Stomach (tissue), 9 donors: ENCODE measurements around the gene SWAP70. TPM values are rescaled to one million over a fixed set of nuclear protein-coding genes. Genes with fewer than 3 reads are reported as not detected.

Experiments used
- DNase-seq, 2 donors: peaks; one replicate each; pipeline versions ENCODE4 v3.0.0 to v3.0.0-alpha.2; 2013 to 2019
- H3K27ac ChIP-seq, 5 donors: fragments of 200-600 bp in 4 of 5; sonication (generic) in 4 of 5; one replicate each; pipeline ENCODE4 v1.5.1; 2013 to 2019; ENCODE audit warnings: mild to moderate bottlenecking in 1 of 5, moderate library complexity in 1 of 5
- H3K27me3 ChIP-seq, 3 donors: fragments of 200-600 bp; sonication (generic); one replicate each; pipeline ENCODE4 v1.5.1; 2017 to 2019; ENCODE audit warnings: mixed run types in 1 of 3
- H3K36me3 ChIP-seq, 4 donors: fragments of 200-600 bp; sonication (generic); 1 replicate in 3 of 4; 2 replicates in 1 of 4; pipeline ENCODE4 v1.5.1; 2016 to 2019
- H3K4me1 ChIP-seq, 4 donors: fragments of 200-600 bp; sonication (generic); one replicate each; pipeline ENCODE4 v1.5.1; 2016 to 2019
- H3K4me3 ChIP-seq, 4 donors: fragments of 200-600 bp; sonication (generic) in 3 of 4; one replicate each; pipeline ENCODE4 v1.5.1; 2016 to 2019; ENCODE audit warnings: mild to moderate bottlenecking in 1 of 4
- H3K9me3 ChIP-seq, 4 donors: fragments of 200-600 bp; sonication (generic); one replicate each; pipeline ENCODE4 v1.5.1; 2016 to 2019
- EP300 ChIP-seq: sonication (generic); formaldehyde crosslinking; IDR thresholded peaks from one replicate; pipeline ENCODE4 v1.6.1; 2017; ENCODE audit warnings: antibody characterized with exemption
- POLR2A ChIP-seq, 4 donors: fragments of 450-650 bp; IDR thresholded peaks; one replicate each; pipeline ENCODE4 v1.6.1; 2016; ENCODE audit warnings: antibody characterized with exemption in 4 of 4, control low read depth in 2 of 4, mild to moderate bottlenecking in 1 of 4, moderate library complexity in 1 of 4
- POLR2AphosphoS5 ChIP-seq, 3 donors: sonication (generic); formaldehyde crosslinking; IDR thresholded peaks; one replicate each; pipeline ENCODE4 v1.6.1; 2016; ENCODE audit warnings: antibody characterized with exemption in 3 of 3
- WGBS, 5 donors: extraction: QIAGEN DNeasy Blood & Tissue Kit in 3 of 5; methylation state at CpG; one replicate each; pipeline versions ENCODE4 v1.1.5 to v1.1.7; 2013 to 2018; 5-methylcytosine and 5-hydroxymethylcytosine counted together
- intact Hi-C: fragments of 100-400 bp; cut with DNase I; formaldehyde crosslinking; loops from one replicate; pipeline ENCODE4 v1.15.1; 2023; ENCODE audit warnings: low total_unique reads
- polyA plus RNA-seq, 3 donors: library from polyadenylated mRNA; stranded (reverse); fragments of 200-250 nt; gene quantifications; one replicate each; pipeline ENCODE4 v1.2.3, GENCODE V29; 2013
- total RNA-seq, 5 donors: library from RNA; depleted of rRNA; stranded (reverse); fragments of >200 nt; gene quantifications; one replicate each; pipeline versions ENCODE4 v1.1.0 to v1.2.3, GENCODE V29; 2014 to 2016
- TF ChIP-seq, protein P1 (sequence below), 7 experiments: fragments of 450-650 bp in 4 of 7; fragments of 200-600 bp in 3 of 7; sonication (generic) in 3 of 7; IDR thresholded peaks; one replicate each; pipeline ENCODE4 v1.5.1; 2016 to 2019; ENCODE audit warnings: antibody characterized with exemption in 7 of 7, control low read depth in 2 of 7, mild to moderate bottlenecking in 1 of 7
- donor health status: healthy with polysubstance abuse.
- donor health status: Bipolar disorder and iron deficiency.
- donor health status: healthy.

Gene SWAP70
- total and polyA plus RNA-seq, 8 donors, result 5.1 to 39.5 (median 18.3) TPM

DNA sequence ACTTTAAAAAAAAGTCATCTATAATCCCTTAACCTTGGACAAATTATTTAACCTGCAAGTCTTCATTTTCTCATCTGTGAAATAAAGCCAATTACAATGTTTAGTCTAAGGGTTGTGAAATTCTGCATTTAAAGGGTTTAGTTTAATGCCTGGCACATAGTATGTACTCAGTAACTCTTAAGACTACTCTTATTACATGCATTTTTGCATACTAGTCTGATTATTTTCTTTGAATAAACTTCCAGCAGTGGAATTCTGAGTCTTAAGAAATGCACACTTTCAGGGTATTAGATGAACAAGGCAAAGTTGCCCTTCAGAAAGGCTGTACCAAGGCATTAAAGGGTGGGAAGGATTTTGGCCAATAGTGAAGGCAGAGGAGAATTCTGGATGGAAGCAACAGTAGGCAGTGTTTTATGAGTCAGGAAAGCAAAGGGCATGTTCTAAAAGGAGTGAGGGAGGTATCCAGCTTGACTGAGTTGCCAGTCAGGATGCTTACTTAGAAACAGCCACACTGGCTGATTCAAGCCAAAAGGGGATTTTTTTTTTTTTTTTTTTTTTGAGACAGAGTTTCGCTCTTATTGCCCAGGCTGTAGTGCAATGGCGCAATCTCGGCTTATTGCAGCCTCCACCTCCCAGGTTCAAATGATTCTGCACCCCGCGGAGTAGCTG, 50.5 kb downstream of the SWAP70 start:
- 54 to 95% (median 83%) methylated on average over 5 of the region's 5 CpGs for WGBS, 5 donors
- DNase-seq, result no peak
- Histone ChIP-seq H3K9me3 (no peaks in the 10 kb centered on the region), H3K4me1 (peaks cover 0 to 47% (median 20%) of the 10 kb centered on the region in 4 donors), H3K36me3 (peaks cover 0 to 22% (median 12%) of the 10 kb centered on the region in 4 donors), H3K27me3 (no peaks in the 10 kb centered on the region), H3K27ac (no peak overlapping the region), H3K4me3 (no peak overlapping the region)
- intact Hi-C loops, result no loop called here
- TF ChIP-seq EP300 (no peak), POLR2A (IDR thresholded peaks at IDR 0.05) (no peak), POLR2AphosphoS5 (IDR thresholded peaks at IDR 0.05) (no peak)
- TF ChIP-seq, protein P1, sequence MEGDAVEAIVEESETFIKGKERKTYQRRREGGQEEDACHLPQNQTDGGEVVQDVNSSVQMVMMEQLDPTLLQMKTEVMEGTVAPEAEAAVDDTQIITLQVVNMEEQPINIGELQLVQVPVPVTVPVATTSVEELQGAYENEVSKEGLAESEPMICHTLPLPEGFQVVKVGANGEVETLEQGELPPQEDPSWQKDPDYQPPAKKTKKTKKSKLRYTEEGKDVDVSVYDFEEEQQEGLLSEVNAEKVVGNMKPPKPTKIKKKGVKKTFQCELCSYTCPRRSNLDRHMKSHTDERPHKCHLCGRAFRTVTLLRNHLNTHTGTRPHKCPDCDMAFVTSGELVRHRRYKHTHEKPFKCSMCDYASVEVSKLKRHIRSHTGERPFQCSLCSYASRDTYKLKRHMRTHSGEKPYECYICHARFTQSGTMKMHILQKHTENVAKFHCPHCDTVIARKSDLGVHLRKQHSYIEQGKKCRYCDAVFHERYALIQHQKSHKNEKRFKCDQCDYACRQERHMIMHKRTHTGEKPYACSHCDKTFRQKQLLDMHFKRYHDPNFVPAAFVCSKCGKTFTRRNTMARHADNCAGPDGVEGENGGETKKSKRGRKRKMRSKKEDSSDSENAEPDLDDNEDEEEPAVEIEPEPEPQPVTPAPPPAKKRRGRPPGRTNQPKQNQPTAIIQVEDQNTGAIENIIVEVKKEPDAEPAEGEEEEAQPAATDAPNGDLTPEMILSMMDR (IDR thresholded peaks at IDR 0.05), result no peak

DNA sequence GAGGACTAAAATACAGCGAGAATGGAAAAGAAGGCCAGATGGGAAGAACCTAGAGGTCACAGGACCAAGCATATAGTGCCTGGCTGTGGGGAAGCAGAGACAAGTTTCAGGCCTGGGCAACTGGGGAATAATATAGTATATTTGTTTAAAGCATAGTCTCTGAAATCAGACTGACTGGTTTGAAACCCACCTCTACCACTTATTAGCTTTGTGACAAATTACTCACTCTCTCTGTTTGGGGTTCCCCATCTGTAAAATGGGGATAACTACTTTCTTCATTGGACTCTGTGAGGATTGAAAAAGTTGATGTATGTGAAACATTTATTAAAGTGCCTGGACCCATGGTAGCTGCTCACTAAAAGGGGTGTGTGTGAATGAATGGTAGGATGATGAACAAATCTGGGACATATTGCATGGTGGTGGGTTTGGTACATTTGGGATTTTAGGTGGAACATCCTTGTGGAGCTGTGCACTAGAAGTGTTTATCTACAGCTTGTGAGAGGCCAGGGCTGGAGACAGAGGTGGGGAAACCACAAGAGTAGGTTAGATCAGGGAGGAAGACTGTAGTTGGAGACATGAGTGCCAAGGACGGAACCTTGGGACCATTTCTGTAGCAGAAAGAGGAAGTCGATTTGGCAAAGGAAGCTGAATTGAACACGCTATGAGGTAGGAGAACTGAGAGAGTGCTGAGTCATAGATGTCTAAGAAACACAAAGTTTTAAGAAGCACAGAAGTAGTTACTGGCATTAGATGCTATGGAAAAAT, 52.6 kb downstream of the SWAP70 start:
- H3K4me1 ChIP-seq, result peaks cover 0 to 46% (median 19%) of the 10 kb centered on the region in 4 donors
- H3K4me3 ChIP-seq, result no peak overlapping the region
- peak in 1 of 2 donors; percentile 61 for DNase-seq
- no peaks in the 10 kb centered on the region for H3K27me3 ChIP-seq
- H3K9me3 ChIP-seq, result no peaks in the 10 kb centered on the region
- intact Hi-C loops, result no loop called here
- WGBS, 5 donors, result 62 to 76% (median 70%) methylated on average over 4 of the region's 4 CpGs
- TF ChIP-seq, protein P1 (IDR thresholded peaks at IDR 0.05), result no peak
- TF ChIP-seq POLR2AphosphoS5 (IDR thresholded peaks at IDR 0.05) (peak in 2 of 3 donors; percentile 11 to 24), POLR2A (IDR thresholded peaks at IDR 0.05) (no peak), EP300 (no peak)
- peaks cover 0 to 22% (median 12%) of the 10 kb centered on the region in 4 donors for H3K36me3 ChIP-seq
- peak overlapping the region in 3 of 5 donors; percentile 65 to 78 (median 70) for H3K27ac ChIP-seq

DNA sequence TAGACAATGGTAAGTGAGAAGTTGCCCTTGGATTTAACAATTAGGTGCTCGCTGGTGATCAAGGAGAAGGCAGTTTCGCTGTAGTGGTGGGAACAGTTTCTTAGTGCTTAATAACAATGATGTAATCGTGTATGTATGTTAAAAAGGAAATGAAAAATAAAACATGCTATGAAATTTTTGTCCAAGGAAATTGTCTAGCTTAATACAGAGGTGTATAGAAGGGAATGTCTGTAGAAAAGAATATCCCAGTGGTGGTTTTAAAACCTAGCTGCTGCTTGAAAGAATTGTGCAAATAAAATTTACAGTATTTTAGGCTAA, 53.1 kb downstream of the SWAP70 start:
- WGBS, 5 donors, result 72 to 83% (median 77%) methylated on average over 3 of the region's 3 CpGs
- Histone ChIP-seq H3K36me3 (peaks cover 0 to 22% (median 12%) of the 10 kb centered on the region in 4 donors), H3K27ac (peak overlapping the region in 4 of 5 donors; percentile 36 to 78 (median 68)), H3K4me3 (no peak overlapping the region), H3K9me3 (no peaks in the 10 kb centered on the region), H3K27me3 (no peaks in the 10 kb centered on the region), H3K4me1 (peaks cover 0 to 41% (median 17%) of the 10 kb centered on the region in 4 donors)
- no peak for TF ChIP-seq POLR2AphosphoS5 (IDR thresholded peaks at IDR 0.05)
- no peak for TF ChIP-seq EP300
- TF ChIP-seq, protein P1 (IDR thresholded peaks at IDR 0.05), result no peak
- TF ChIP-seq POLR2A (IDR thresholded peaks at IDR 0.05), result no peak
- no peak for DNase-seq
- intact Hi-C loops, result no loop called here

DNA sequence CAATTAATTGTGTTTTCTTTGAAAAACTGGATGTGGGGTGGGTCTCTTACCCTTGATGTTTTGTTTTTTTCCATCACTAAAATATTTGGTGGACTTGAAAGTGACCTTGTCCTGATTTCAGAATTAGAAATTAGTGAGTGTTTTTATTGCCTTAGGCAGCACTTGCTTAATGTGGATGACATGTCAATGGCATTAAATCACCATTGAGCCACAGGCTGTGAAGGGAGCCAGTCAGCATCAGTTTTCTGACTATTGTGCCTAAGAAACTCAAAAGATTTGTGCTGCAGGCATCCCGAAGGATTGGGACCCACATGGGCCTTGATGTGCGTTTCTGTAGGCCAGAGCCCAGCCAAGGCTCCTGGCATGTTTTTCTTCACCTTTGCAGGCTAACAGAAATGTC, 53.8 kb downstream of the SWAP70 start:
- Histone ChIP-seq H3K9me3 (no peaks in the 10 kb centered on the region), H3K4me3 (no peak overlapping the region), H3K4me1 (peaks cover 0 to 40% (median 17%) of the 10 kb centered on the region in 4 donors), H3K27ac (peak overlapping the region; percentile 35 to 78 (median 65)), H3K36me3 (peaks cover 0 to 22% (median 12%) of the 10 kb centered on the region in 4 donors), H3K27me3 (no peaks in the 10 kb centered on the region)
- no peak for DNase-seq
- 85 to 93% (median 91%) methylated on average over 2 of the region's 2 CpGs for WGBS, 5 donors
- TF ChIP-seq, protein P1 (IDR thresholded peaks at IDR 0.05), result no peak
- TF ChIP-seq POLR2AphosphoS5 (IDR thresholded peaks at IDR 0.05), result no peak
- no peak for TF ChIP-seq POLR2A (IDR thresholded peaks at IDR 0.05)
- TF ChIP-seq EP300, result no peak
- intact Hi-C loops, result no loop called here
